Lower leg skin (tissue), 3 donors: Measurements from ENCODE around the gene ZMIZ2.

Experiments used
- CTCF ChIP-seq, 3 donors: fragments of 450-650 bp; IDR thresholded peaks; one replicate each; pipeline ENCODE4 v1.5.1; 2016; ENCODE audit warnings: antibody characterized with exemption in 3 of 3, mild to moderate bottlenecking in 3 of 3, moderate library complexity in 2 of 3
- POLR2A ChIP-seq, 2 donors: fragments of 450-650 bp; IDR thresholded peaks; one replicate each; pipeline ENCODE4 v1.6.1; 2016 to 2017; ENCODE audit warnings: antibody characterized with exemption in 2 of 2, mild to moderate bottlenecking in 1 of 2, moderate library complexity in 1 of 2

GRCh38 chr7:44743750-44744149 lies 4.9 kb upstream of the ZMIZ2 start:
- TF ChIP-seq CTCF (IDR thresholded peaks at IDR 0.05), result no peak
- TF ChIP-seq POLR2A (IDR thresholded peaks at IDR 0.05), result no peak
